GM18868 (cell line): ENCODE data around the gene JAZF1.

ENCODE experiments used
- ATAC-seq: cut with Tn5 transposase; IDR thresholded peaks from one replicate; pipeline ENCODE4 v1.9.1; 2021; ENCODE audit warnings: mild to moderate bottlenecking, moderate library complexity; ENCODE audit not compliant: unreplicated experiment

Gene JAZF1

DNA sequence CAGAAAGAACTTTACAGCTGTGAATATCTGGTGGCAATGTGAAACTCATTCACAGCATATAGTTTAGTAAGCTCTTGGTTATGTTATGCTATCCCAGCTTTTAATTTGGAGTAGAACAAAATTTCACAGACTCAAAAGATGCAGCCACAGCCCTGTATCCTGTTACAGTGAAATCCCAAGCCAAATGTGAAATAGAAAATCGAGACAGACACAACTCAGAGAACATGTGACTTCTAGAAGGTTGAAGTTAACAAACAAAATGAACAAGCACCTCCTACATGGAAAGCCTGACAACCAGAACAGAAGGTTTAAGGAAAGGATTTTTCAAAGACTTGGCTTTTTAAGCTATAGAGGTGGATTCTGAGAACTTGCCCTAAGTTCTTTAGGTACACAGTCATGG, 39.6 kb downstream of the JAZF1 start:
- ATAC-seq, result no peak

DNA sequence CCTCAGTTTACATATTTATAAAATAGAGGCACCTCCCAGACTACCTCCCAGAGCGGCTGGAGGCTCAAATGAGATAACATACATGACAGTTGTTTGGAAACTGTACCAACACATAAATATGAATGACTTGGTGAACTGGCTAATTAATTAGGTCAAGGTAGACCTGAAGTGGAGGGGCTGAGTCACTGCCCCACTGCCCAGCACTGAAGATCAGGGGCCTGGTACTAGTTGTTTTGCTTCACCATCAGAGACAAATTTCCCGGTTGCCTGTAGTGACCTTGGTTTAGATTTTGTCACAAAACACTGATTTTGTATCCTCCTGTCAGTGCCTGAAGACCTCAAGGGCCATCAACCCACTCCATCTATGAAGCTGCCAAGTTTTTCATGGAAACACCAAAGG, 41.8 kb downstream of the JAZF1 start:
- no peak for ATAC-seq

- ATAC-seq, result no peak
Observed at GRCh38 chr7:28137463-28137862, 43.1 kb downstream of the JAZF1 start.

GRCh38 chr7:28136885-28137284, 43.7 kb downstream of the JAZF1 start:
- ATAC-seq, result no peak

- no peak for ATAC-seq
Observed at GRCh38 chr7:28136420-28136819, 44.2 kb downstream of the JAZF1 start.

- ATAC-seq, result no peak
Observed at GRCh38 chr7:28135760-28136159, 44.8 kb downstream of the JAZF1 start.

DNA sequence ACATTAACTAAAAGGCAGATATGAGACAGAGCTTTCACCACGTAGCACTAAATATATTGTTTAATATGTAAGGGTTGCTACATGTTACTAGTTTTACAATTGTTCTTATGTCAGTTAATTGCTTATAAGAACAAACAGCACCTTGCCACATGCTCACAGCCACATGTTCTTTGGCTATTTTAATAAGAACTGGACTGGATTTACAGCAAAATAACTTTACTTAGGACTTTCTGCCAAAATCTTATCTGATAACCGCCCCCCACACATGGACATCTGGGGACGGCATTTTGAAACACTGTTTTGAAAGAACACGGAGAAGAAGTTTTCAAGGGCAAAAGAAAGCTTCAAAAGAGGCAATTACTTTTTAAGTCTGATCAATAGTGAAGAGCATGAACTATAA, 45.3 kb downstream of the JAZF1 start:
- no peak for ATAC-seq

- no peak for ATAC-seq
Observed at GRCh38 chr7:28133872-28134271, 46.7 kb downstream of the JAZF1 start.

GRCh38 chr7:28132959-28133870, 47.4 kb downstream of the JAZF1 start:
- no peak for ATAC-seq

DNA sequence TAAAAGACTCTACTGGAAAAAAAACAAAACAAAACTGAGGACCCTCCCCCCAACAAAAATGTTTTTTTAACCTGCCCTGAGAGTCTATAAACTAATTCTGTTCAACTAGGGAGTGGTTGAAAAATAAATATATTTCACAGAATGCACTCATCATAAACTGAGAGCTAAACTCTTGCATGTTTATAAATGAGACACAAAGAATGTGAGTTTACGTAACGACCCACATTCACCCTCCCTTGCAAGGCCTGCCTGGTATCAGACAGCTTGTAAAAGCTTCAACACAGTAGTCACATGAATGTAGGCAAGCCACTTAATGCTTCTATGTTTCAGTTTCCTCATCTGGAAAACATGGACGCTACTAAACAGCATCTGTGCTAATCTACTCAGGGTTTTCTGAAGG, 50.3 kb downstream of the JAZF1 start:
- ATAC-seq, result no peak

DNA sequence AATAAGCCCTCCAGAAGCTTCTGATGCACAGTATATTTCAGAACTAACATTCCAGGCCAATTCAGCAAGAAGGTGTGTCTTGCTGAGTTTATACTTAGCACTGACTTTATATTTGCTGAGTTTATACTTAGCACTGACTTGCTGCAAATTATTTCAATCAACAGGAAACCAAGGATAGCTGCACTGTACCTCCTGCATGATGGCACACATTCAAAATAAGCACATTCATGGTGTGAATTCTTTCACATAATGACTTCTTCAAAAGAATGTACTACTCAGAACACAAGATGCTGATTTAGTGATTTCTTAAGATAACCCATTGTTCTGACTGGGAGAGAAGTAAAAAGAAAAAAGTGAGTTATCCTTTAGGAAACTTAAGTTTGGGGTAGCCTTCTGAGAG, 52.0 kb downstream of the JAZF1 start:
- ATAC-seq, result no peak

DNA sequence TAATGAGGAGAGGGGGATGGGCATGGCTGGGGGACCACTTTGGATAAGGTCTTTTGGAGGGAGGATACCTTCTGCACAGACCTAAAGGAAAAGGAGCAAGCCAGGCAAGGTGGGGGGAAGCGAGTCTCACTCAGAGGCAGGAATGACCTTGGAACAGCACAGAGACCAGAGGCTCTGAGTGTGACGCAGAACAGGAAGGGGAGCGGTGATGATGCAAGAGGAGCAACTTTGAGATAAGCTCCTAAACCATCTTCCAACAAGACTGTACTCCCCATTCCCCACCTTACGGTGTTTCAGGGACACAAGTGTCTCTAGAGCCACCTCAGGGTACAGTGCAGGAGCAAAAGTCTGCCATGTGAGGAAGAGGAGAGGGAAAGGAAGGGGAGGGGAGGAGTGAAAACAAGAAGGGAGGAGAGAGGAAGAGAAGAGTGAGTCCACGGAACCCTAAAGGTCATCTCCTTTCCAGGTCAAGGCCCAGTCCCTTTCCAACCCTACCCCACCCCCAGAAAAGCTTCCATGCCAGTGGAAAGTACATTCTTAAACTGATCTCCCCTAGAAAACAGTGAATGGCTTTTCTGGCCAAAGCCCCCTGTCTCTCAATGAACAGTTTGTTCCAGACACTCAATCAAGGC, 54.1 kb downstream of the JAZF1 start:
- ATAC-seq, result no peak

DNA sequence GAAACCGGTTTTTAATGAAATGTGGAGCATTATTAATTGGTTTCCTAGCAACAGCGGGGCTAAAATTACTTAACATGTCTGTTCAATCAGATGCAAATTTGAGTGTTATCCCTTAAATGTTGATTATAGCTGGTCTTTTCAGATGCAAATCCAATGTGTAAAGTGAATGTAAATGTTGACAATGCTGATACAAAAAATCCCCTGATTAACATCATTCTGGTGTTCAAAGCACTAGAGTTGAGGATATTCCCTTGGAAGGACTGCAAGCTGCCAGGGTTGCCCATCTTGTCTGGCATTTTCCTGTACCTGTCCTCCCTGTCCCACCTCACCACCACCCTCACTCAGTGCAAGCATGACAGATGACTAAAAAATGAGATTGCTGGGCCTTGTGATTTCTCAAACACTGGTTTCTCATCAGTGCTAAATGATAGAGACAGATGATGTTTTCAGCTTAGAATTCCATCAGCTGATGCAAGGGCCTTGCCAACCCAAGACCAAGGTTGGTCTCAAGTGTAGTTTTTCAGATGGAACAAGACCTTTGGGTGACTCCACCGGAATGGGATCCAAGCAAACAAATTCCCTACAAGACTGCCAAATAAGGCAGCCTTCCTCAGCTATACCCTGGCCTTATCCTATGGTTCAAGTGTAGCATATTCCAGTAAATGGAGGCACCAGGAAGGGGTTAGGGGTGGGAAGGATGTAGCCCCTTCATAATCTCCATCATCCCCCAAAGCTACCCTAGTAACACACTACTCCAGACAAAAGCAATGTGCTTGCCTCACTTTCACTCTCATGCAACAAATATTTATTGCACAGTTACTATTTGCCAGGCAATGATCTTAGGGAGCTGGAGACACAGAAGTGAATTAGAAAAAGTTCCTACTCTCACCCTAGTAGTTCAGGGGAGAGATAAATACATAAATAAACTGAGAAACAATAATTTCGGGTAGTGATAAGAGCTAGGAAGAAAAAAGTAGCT, 54.9 kb downstream of the JAZF1 start:
- ATAC-seq, result no peak

DNA sequence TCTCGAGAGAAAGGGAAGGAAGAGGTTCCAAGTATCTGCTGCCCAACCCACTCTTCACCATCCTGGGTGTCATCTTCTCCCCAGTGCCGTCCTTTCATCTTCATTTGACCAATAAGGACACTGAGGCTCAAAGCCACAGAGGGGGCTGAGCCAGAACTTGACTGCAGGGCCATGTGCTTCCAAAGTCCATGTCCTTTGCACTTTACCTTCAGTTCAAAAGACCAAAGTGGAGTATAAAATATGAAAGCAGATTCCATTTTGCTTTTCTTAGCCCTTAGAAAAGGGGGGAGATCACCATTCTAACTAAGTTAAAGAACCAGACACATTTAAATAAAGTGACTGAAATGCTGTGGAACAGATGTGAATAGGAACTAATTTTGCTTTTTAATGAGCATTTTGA, 56.2 kb downstream of the JAZF1 start:
- no peak for ATAC-seq

DNA sequence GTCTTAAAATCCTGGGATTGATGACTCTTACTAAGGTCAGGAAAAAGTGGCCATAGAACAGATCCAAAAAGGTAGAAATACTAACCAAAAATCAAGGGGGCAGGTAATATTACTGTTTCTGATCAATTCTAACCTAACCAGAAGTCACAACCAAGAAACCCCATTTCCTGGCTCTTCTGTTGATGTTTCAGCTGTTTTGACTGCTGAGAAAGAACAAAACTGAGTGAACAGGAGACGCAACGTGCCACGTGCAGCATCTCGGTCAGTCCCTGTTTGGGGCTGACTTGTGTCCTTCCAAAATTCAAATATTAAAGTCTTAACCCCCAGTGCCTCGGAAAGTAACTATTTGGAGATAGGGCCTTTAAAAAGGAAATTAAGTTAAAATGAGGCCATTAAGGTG, 56.8 kb downstream of the JAZF1 start:
- no peak for ATAC-seq

GRCh38 chr7:28121496-28121895, 59.1 kb downstream of the JAZF1 start:
- no peak for ATAC-seq

DNA sequence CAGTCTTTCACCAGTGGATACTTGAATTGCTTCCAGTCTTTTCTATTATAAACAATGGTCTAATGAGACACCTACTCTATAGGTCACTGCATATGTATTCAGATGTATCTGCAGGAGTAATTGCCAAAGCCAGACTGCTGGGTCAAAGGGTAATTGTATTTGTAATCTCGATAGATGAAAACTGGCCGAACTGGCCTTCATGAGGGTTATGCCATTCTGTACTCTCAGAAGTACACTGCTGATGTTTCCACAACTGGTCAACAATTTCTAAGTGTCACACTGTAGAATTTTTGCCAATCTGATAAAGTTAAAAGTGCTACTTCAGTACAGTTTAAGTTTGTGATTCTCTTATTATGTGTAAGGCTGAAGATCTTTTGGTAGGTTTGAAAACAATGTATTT, 64.6 kb downstream of the JAZF1 start:
- no peak for ATAC-seq

- ATAC-seq, result no peak
Observed at GRCh38 chr7:28115261-28115660, 65.3 kb downstream of the JAZF1 start.

DNA sequence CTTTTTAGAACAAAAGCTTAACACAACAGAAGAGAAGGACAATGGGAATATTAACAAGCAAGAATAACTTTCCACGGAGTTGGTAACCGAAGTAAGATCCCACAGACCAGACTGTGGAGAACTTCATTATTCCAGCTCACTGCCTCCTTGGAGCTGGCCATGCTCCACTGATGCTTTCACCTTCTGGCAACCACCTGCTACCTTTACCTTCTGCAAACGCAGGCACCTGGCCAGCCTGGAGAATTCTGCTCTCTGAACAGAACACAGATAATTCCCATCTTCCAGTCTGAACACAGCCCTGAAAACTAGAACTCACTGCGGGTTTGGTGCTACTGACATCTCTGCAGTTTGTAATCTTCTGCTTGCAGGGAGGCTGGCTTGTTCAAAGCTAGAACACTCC, 66.5 kb downstream of the JAZF1 start:
- no peak for ATAC-seq

GRCh38 chr7:28112883-28113540, 67.6 kb downstream of the JAZF1 start:
- ATAC-seq, result no peak

DNA sequence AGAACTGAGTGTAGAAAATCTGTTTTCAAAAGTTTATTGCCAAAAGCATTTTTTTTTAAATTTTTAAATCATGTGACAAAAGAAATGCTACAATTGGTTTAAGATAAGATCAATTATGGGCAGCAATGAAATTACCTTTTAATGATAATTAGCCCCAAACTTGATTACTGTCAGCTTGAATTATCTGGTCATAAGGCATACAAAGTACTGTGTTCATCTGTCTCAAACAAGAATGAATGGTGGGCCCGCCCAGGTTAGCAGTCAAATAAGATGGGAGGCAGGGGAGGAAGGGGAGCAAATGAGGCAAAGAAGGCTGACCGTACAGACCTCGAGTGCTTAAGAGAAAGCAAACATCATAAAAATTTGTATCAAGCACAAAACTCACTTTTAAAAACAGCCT, 68.1 kb downstream of the JAZF1 start:
- no peak for ATAC-seq
